ENCODE data around the gene TMEM238. TPM values are rescaled to one million over a fixed set of nuclear protein-coding genes. Genes with fewer than 3 reads are reported as not detected.
"Not testable (repeated sequence)": the region's sequence is repeated elsewhere in the genome, so short reads cannot be mapped to it uniquely, and the experiment has no call there.

TMEM238 gene, protein sequence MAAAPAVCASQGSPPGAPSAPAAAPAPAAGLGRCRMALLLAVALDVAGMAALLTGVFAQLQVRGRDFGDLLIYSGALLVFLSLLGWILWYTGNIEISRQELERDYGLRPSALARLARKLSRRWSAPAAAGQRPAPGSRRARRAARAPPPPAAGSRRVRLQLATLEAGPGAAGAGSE
- total RNA-seq = 10 to 100 TPM; 10.1 to 10.8 TPM

DNA sequence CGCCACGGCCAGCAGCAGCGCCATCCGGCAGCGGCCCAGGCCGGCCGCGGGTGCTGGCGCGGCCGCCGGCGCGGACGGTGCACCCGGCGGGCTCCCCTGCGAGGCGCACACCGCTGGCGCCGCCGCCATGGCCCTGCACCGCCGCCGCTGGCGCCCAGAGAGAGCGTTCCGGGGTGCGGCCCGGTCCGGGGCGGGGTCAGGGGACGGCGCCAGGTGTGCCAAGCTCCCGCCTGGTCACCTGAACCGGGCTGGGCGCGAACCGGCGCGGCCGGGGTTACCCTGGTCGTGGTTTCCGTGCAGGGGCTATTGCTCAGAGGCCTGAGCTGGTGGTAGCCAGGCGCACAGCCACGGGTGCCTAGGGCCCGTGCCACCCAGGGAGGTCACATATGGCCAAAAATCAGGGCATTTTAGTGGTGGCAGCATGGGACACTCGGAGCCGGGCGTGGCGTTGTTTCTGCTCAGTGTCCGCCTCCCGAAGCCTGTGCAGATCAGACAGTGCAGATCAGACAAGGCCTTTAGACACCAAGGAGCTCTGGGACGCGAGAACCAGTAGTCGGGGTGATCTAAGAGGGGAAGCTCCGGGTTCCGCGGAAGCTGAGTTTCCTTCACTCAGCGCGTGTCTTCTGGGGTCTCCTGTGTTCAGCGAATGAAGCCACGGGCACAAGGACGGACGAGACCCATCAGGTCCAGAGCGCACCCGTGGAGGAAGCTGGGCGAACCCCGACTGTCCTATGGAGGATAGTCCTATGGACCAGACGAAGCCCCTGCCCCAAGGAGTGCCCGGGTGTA, at the start of gene TMEM238:
TMEM238 (minus strand) TSS at position 162 of the 789 bp plus-strand sequence; CDS start at position 129, 33 bp downstream.
- H3K4me1 Mint-ChIP-seq = peaks cover 39% of the 10 kb centered on the region
- peak within 1 kb of the TSS; percentile 100 for H3K27ac Mint-ChIP-seq
- peak within 1 kb of the TSS; percentile 100 for H3K4me3 Mint-ChIP-seq
- H3K36me3 Mint-ChIP-seq = peaks cover 54% of the 10 kb centered on the region
- H3K9me3 Mint-ChIP-seq = peaks cover 2% of the 10 kb centered on the region
- peak; percentile 69 for DNase-seq
- H3K27me3 Mint-ChIP-seq = peaks cover 7% of the 10 kb centered on the region

DNA sequence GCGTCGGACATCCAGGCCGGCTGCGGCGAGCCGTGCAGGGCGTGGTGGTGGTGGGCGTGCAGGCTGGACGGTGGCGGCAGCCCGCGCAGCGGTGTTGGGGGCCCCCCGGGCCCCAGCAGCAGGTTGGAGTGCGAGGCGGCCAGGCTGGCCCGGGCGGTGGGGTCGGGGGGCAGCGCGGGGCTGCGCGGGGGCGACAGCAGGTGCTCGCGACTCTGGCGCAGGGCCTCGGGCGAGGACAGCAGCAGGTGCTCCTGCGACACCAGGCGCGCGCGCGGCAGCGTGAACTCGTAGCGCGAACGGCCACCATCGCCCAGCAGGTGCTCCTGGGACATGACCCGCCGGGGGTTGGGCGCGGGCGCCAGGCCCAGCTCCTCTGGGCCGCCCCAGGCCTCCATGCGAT, 49.2 kb upstream of the TMEM238 start:
- H3K4me3 Mint-ChIP-seq = no peak overlapping the region
- H3K9me3 Mint-ChIP-seq = no peaks in the 10 kb centered on the region
- peaks cover 65% of the 10 kb centered on the region for H3K27me3 Mint-ChIP-seq
- peaks cover 3% of the 10 kb centered on the region for H3K4me1 Mint-ChIP-seq
- no peak overlapping the region for H3K27ac Mint-ChIP-seq
- no peak for DNase-seq
- no peaks in the 10 kb centered on the region for H3K36me3 Mint-ChIP-seq

DNA sequence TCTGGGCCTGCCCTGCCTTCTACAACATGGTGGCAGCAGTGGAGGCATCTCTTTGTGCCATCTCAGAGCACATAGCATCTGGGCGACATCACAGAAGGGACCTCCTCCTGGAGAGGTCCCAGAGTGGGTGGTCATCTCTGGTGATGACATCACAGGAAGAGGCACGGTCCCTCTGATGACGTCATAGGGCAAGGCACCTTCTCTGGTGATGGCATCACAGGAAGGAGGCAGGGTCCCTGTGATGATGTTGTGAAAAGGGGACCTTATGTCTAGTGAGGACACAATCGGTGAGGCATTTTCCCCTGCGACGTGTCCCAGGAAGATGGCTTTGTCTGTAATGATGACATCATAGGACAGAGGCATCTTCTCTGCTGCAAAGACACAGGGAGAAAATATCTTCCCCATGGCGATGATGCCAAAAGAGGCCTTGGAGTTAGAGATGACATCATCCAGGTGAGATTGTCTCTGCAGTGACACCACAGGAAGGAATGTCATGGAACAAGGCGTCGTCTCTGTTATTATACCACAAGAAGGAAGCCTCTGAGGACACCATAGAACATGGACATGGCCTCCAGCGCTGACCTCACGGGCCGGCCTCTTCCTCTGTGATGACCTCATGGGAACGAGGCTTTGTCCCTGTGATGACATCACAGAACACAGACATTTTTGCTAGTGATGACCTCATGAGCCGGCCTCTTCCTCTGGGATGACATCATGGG, 48.3 kb upstream of the TMEM238 start:
- Mint-ChIP-seq H3K27me3 (peaks cover 60% of the 10 kb centered on the region), H3K9me3 (no peaks in the 10 kb centered on the region), H3K36me3 (no peaks in the 10 kb centered on the region), H3K4me3 (no peak overlapping the region), H3K4me1 (peaks cover 3% of the 10 kb centered on the region), H3K27ac (no peak overlapping the region)
- DNase-seq = no peak

DNA sequence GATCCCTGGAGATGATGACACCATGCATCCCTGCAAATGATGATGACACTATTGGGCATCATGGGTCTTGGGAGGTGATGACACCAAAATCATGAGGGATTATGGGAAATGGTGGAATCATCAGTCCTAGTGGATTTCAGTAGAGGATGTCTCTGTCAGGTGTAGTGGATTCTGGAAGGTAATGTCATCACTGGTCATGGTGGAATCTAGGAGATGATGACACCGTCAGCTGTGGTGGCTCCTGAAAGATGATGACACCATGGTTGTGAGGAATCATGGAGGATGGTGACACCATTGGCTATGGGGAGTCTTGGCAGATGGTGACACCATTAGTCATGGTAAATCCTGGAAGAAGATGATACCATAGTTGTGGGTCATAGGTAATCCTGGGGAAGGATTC, 47.1 kb upstream of the TMEM238 start:
- H3K4me3 Mint-ChIP-seq = no peak overlapping the region
- H3K9me3 Mint-ChIP-seq = no peaks in the 10 kb centered on the region
- H3K27ac Mint-ChIP-seq = no peak overlapping the region
- no peaks in the 10 kb centered on the region for H3K36me3 Mint-ChIP-seq
- DNase-seq = no peak
- peaks cover 52% of the 10 kb centered on the region for H3K27me3 Mint-ChIP-seq
- peaks cover 3% of the 10 kb centered on the region for H3K4me1 Mint-ChIP-seq

DNA sequence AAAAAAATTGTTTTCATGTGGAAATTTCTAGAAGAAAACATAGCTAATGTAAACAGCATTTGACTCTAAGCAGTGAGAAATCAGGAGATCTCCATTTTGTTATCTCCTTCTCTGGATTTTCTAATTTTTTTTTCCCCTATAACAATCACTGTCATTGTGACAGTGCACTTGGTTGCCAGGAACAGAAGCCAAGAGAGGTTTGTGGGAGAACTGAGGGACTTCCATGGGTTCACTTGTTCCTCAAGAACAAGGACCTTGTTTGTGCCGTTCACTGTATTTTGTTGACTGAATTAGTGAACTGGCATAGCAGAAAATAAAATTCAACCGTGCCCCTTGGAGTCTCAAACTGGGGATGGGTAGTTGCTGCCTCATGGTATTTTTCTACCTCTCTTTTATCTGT, 42.0 kb upstream of the TMEM238 start:
- Mint-ChIP-seq H3K27ac (no peak overlapping the region), H3K4me3 (no peak overlapping the region), H3K4me1 (peaks cover 9% of the 10 kb centered on the region), H3K36me3 (no peaks in the 10 kb centered on the region), H3K9me3 (no peaks in the 10 kb centered on the region), H3K27me3 (peaks cover 33% of the 10 kb centered on the region)
- DNase-seq = no peak

DNA sequence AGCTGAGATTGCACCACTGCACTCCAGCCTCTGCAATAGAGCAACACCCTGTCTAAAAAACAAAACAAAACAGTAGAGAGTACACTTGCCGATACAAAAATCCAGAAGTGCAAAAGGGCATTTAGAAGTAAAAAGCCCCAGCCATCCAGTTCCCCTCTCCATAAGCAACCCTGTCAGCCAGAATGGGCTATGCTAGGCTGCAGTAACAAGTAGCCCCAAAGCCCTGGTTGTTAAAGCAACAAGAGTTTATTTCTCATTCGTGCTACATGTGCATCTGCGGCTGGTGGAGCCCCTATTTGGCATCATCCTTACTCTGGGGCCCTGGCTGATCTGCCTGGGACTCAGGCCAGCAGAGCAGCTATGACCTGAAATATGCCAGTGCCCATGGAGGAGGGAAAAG, 40.4 kb upstream of the TMEM238 start:
- no peak overlapping the region for H3K27ac Mint-ChIP-seq
- no peak for DNase-seq
- H3K27me3 Mint-ChIP-seq = peaks cover 17% of the 10 kb centered on the region
- no peak overlapping the region for H3K4me3 Mint-ChIP-seq
- H3K9me3 Mint-ChIP-seq = no peaks in the 10 kb centered on the region
- H3K36me3 Mint-ChIP-seq = no peaks in the 10 kb centered on the region
- peaks cover 10% of the 10 kb centered on the region for H3K4me1 Mint-ChIP-seq

DNA sequence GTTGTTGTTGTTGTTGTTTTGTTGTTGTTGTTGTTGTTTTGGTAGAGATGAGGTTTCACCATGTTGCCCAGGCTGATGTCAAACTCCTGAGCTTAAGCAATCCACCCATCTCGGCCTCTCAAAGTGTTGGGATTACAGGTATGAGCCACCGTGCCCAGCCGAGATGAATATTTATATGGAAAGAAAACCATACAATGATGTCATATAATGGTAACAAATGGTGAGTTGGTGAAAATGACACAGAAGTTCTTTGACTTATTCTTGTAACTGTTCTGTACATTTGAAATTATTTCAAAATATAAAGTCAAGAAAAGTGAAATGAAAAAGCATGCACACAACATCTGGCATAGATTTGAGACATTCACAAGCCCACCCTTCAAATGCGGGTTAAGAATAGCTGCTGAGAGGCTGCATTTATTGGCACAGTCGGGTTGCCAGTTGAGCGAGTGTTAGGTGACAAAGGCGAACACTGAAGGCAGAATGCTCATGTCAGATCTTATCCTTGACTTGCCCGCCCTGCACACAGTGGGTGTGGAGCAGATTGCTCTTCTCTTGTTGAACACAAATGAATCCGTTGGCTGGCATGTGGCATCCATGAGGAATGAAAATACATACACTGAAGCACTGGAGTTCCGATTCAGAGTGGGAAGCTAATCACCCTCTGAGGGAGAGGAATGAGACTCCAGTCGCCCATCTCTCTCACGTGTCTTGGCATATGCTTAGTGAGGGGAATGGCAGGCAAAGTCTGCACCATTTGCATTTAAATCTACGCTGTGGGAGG, 39.3 kb upstream of the TMEM238 start:
- peaks cover 7% of the 10 kb centered on the region for H3K4me1 Mint-ChIP-seq
- no peak overlapping the region for H3K27ac Mint-ChIP-seq
- DNase-seq = no peak
- no peaks in the 10 kb centered on the region for H3K36me3 Mint-ChIP-seq
- H3K9me3 Mint-ChIP-seq = no peaks in the 10 kb centered on the region
- H3K27me3 Mint-ChIP-seq = peaks cover 11% of the 10 kb centered on the region
- H3K4me3 Mint-ChIP-seq = no peak overlapping the region

DNA sequence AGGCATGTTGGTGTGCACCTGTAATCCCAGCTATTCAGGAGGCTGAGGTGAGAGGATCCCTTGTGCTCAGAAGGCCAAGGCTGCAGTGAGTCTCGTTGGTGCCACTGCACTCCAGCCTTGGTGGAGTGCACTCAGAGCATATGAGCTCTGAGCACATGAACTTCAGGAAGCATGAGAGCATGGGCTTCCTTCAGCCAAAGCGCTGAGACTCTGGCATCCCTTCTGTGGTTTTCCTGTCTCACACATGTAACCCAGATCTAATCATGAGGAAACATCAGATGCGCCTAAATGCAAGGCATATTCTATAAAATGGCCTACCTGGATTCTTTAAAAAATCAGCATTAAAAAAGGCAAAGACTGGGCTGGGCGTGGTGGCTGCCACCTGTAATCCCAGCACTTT, 37.2 kb upstream of the TMEM238 start:
- not testable (repeated sequence) for DNase-seq, H3K9me3 Mint-ChIP-seq, H3K4me3 Mint-ChIP-seq, H3K36me3 Mint-ChIP-seq, H3K4me1 Mint-ChIP-seq, H3K27ac Mint-ChIP-seq, H3K27me3 Mint-ChIP-seq

DNA sequence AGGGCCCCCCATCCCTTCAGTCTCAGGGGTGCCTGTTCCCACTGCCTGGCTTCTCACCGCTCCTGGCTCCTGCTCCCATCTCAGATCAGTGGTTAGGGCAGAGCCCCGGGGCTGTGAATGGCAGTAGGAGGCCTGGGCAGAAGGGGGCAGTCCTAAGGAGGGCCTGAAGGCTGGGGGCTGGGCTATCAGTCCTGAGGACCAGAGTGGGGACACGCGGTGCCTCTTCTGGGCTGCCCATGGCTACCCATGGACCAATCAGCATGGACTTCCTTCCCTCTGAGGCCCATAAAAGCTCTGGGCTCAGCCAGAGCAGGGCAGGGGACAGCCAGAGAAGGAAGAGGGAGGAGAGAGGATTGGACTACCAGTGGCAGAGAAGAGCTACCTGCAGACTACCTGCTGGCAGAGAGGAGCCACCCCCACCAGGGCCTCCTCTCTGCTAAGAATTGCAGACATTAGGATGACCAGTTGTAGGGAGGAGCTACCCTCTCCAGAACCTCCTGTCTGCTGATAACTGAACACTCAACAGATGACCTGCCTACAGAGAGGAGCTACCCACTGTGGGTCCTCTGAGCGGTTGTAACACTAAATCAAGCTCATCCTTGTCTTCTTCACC, 35.6 kb upstream of the TMEM238 start:
- H3K27me3 Mint-ChIP-seq = peaks cover 8% of the 10 kb centered on the region
- no peaks in the 10 kb centered on the region for H3K9me3 Mint-ChIP-seq
- DNase-seq = no peak
- H3K4me1 Mint-ChIP-seq = peaks cover 10% of the 10 kb centered on the region
- no peak overlapping the region for H3K4me3 Mint-ChIP-seq
- no peaks in the 10 kb centered on the region for H3K36me3 Mint-ChIP-seq
- no peak overlapping the region for H3K27ac Mint-ChIP-seq

DNA sequence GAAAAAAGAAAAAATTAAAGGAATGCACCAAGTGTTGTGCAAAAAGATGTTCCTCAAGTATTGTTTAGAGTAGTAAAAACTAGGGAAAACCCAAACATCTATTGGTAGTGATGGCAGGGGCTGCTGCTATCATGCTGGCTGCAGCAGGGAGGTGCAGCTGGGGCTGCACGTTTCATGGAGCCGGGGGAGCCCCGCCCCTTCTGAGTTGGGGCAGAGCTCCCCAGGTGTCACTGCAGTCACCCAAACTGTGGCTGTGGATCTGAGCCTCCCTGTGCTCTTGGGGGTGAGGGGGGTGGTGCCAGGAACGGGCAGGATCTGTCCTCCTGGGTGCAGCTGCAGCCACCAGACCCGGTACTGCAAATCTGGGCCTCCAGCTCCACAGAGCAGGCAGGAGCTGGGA, 35.0 kb upstream of the TMEM238 start:
- Mint-ChIP-seq H3K9me3 (no peaks in the 10 kb centered on the region), H3K27me3 (peaks cover 8% of the 10 kb centered on the region), H3K4me1 (peaks cover 10% of the 10 kb centered on the region), H3K36me3 (no peaks in the 10 kb centered on the region), H3K27ac (no peak overlapping the region), H3K4me3 (no peak overlapping the region)
- no peak for DNase-seq

DNA sequence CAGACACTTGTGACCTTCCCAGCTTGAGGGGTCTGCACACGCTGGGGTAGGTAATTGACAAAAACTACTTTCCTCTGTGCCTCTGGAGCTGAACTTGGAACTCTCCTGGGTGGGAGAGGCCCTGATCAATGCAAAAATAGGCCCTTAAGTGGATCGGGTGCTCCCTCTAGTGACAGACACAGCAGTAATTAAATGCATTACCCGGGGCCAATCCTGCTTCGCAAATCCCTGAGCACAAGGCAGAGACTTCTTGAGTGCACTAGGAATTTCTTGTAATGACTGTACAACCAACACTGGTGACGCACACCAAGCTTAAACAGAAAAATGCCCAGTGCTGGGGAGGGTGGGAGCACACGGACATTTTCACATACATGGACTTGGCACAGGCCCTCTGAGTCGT, 34.1 kb upstream of the TMEM238 start:
- peaks cover 8% of the 10 kb centered on the region for H3K27me3 Mint-ChIP-seq
- peak; percentile 44 for DNase-seq
- H3K9me3 Mint-ChIP-seq = no peaks in the 10 kb centered on the region
- H3K4me3 Mint-ChIP-seq = no peak overlapping the region
- H3K27ac Mint-ChIP-seq = no peak overlapping the region
- no peaks in the 10 kb centered on the region for H3K36me3 Mint-ChIP-seq
- H3K4me1 Mint-ChIP-seq = peaks cover 10% of the 10 kb centered on the region

DNA sequence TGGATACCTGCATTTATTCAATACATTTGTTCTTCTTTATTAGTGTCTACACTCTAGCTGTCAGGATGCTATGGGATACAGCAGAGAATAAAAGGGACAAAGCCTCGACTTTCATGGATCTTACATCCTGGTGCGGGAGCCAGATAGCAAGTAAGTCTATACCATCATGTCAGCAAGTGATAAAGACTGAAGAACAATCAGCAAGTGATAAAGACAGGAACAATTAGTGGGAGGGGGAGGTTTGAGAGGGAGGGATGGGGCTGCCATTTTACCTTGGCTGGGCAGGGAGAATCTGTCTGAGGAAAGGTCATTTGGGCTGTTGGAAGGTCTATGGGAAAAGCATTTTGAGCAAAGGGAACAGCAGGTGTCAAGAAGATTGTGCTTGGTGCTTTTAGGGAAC, 26.1 kb upstream of the TMEM238 start:
- Mint-ChIP-seq H3K4me3 (no peak overlapping the region), H3K9me3 (peaks cover 15% of the 10 kb centered on the region), H3K36me3 (peaks cover 30% of the 10 kb centered on the region), H3K27me3 (peaks cover 5% of the 10 kb centered on the region), H3K27ac (no peak overlapping the region), H3K4me1 (peaks cover 22% of the 10 kb centered on the region)
- no peak for DNase-seq

DNA sequence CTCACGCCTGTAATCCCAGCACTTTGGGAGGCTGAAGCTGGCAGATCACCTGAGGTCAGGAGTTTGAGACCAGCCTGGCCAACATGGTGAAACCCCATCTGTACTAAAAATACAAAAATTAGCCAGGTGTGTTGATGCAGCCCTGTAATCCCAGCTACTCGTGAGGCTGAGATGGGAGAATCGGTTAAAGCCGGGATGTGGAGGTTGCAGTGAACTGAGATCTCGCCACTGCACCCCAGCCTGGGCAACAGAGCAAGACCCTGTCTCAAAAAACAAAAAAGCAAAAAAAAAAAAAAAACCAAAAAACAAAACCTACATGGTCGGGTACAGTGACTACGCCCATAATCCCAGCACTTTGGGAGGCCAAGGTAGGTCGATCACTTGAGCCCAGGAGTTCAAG, 25.1 kb upstream of the TMEM238 start:
- DNase-seq, H3K27me3 Mint-ChIP-seq, H3K4me3 Mint-ChIP-seq: not testable (repeated sequence)
- peaks cover 35% of the 10 kb centered on the region for H3K36me3 Mint-ChIP-seq
- H3K9me3 Mint-ChIP-seq = peaks cover 15% of the 10 kb centered on the region
- H3K4me1 Mint-ChIP-seq = peaks cover 22% of the 10 kb centered on the region
- H3K27ac Mint-ChIP-seq = peak overlapping the region; percentile 97

DNA sequence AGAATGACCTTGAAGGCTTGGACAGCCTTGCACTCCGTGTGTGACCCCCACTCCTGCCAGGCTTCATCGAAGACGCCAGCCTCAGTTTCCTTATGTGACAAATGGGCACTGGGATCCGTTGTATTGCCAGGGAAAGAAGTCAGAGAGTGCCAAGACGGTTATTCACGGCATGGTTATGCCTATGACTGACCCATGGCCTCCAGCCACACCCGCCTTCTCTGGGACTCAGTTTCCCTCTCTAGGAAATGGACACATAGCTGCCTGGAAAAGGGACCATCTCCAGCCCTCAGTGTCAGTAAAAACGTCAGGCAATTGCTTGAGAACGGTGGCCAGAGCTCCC, 24.4 kb upstream of the TMEM238 start:
- Mint-ChIP-seq H3K36me3 (peaks cover 40% of the 10 kb centered on the region), H3K27me3 (peaks cover 5% of the 10 kb centered on the region), H3K4me1 (peaks cover 24% of the 10 kb centered on the region), H3K27ac (peak overlapping the region; percentile 97), H3K4me3 (peak overlapping the region; percentile 92), H3K9me3 (peaks cover 15% of the 10 kb centered on the region)
- no peak for DNase-seq

Measured in activated naive CD8-positive, alpha-beta T cell treated with anti-CD3 and anti-CD28 coated beads for 36 hours (primary cell).